HCT116 (cell line): ENCODE results near the gene SEMA3F. TPM values are rescaled to one million over a fixed set of nuclear protein-coding genes. Genes with fewer than 3 reads are reported as not detected.

Source experiments
- ATAC-seq: fragments of 200-7000 bp; cut with Tn5 transposase; 2 replicates; pipeline ENCODE4 v1.9.1; 2020; ENCODE audit warnings: mild to moderate bottlenecking, moderate library complexity
- BruUV-seq: library from RNA; stranded (reverse); fragments of 400-500 nt; replicated peaks from 2 replicates; lab custom pipeline; 2021; lab: Mats Ljungman, UMichigan
- CTCF ChIA-PET: fragments of 300-600 bp; sonication (Branson Sonifier 250); formaldehyde crosslinking; loops from one replicate; lab custom pipeline; 2021; ENCODE audit warnings: antibody characterized with exemption; lab: Charles Lee
- POLR2A ChIA-PET: fragments of 300-600, 350-600 bp; sonication (Branson Sonifier 250); formaldehyde crosslinking; loops from one replicate; lab custom pipeline; 2021; ENCODE audit warnings: antibody characterized with exemption; lab: Charles Lee
- RAD21 ChIA-PET, 2 experiments: fragments of 300-600 bp; sonication (Branson Sonifier 250); formaldehyde crosslinking; loops; one replicate each; lab custom pipeline; 2023; ENCODE audit warnings: low total read pairs in 2 of 2; ENCODE audit not compliant: uncharacterized antibody in 2 of 2, unreplicated experiment in 2 of 2, low non-redundant PET in 1 of 2; lab: Charles Lee
- DNase-seq: peaks from one replicate; pipeline ENCODE4 v3.0.0-alpha.2; 2010; ENCODE audit warnings: low read depth, low spot score
- H2AFZ ChIP-seq: fragments of 200-600 bp; shearing (Covaris generic), sonication (generic); 2 replicates; pipeline ENCODE4 v1.6.1; 2017; ENCODE audit warnings: low read depth, mixed run types, mixed read lengths, antibody characterized with exemption, low read length; ENCODE audit not compliant: poor library complexity, severe bottlenecking
- H3K27ac ChIP-seq: 2 replicates; pipeline ENCODE4 v1.5.1; 2012; ENCODE audit warnings: low read depth, low read length
- H3K27me3 ChIP-seq: fragments of 200-600 bp; sonication (generic); 2 replicates; pipeline ENCODE4 v1.6.1; 2016; ENCODE audit warnings: mixed run types, low read length, mixed read lengths; ENCODE audit not compliant: insufficient read depth
- H3K36me3 ChIP-seq, 2 experiments: fragments of 200-500 bp in 1 of 2; fragments of 200-600 bp in 1 of 2; sonication (Bioruptor generic) in 1 of 2; sonication (generic) in 1 of 2; 2 replicates each; pipeline versions ENCODE4 v1.5.1 to v1.6.1; 2014 to 2016; ENCODE audit warnings: low read length in 2 of 2, inconsistent platforms in 1 of 2, mixed read lengths in 1 of 2, mixed run types in 1 of 2; ENCODE audit not compliant: insufficient read depth in 2 of 2, control insufficient read depth in 1 of 2
- H3K4me1 ChIP-seq, 2 experiments: fragments of 200-600 bp in 1 of 2; sonication (generic) in 1 of 2; 2 replicates each; pipeline versions ENCODE4 v1.5.1 to v1.6.1; 2012 to 2017; ENCODE audit warnings: low read length in 2 of 2, inconsistent platforms in 1 of 2, mild to moderate bottlenecking in 1 of 2, mixed read lengths in 1 of 2, mixed run types in 1 of 2, moderate library complexity in 1 of 2; ENCODE audit not compliant: insufficient read depth in 2 of 2, control insufficient read depth in 1 of 2
- H3K4me2 ChIP-seq: fragments of 200-600 bp; sonication (generic); 2 replicates; pipeline ENCODE4 v1.6.1; 2017; ENCODE audit warnings: mixed run types, low read length, mixed read lengths
- H3K4me3 ChIP-seq, 2 experiments: fragments of 200-600 bp in 1 of 2; sonication (generic) in 1 of 2; replicated peaks in 1 of 2; 2 replicates each; pipeline ENCODE4 v1.5.1; 2011 to 2016; ENCODE audit warnings: low read length in 2 of 2, control low read depth in 1 of 2, low read depth in 1 of 2, mild to moderate bottlenecking in 1 of 2, mixed read lengths in 1 of 2, mixed run types in 1 of 2
- H3K79me2 ChIP-seq: fragments of 200-600 bp; sonication (generic); 2 replicates; pipeline ENCODE4 v1.6.1; 2017; ENCODE audit warnings: mild to moderate bottlenecking, mixed run types, low read length, moderate library complexity, mixed read lengths; ENCODE audit not compliant: insufficient read depth
- H3K9ac ChIP-seq: fragments of 200-600 bp; sonication (generic); 2 replicates; pipeline ENCODE4 v1.6.1; 2016; ENCODE audit warnings: low read length, mixed read lengths
- H3K9me2 ChIP-seq: fragments of 200-600 bp; sonication (generic), shearing (Covaris generic); 2 replicates; pipeline ENCODE4 v1.6.1; 2017; ENCODE audit warnings: mixed run types, mild to moderate bottlenecking, moderate library complexity; ENCODE audit not compliant: insufficient read depth
- H3K9me3 ChIP-seq, 2 experiments: fragments of 200-500 bp in 1 of 2; fragments of 200-600 bp in 1 of 2; sonication (Bioruptor generic) in 1 of 2; sonication (generic) in 1 of 2; 2 replicates each; pipeline ENCODE4 v1.6.1; 2014 to 2017; ENCODE audit warnings: low read length in 2 of 2, mixed read lengths in 2 of 2, inconsistent platforms in 1 of 2, low read depth in 1 of 2, mild to moderate bottlenecking in 1 of 2, mixed run types in 1 of 2, moderate library complexity in 1 of 2; ENCODE audit not compliant: control insufficient read depth in 1 of 2, insufficient read depth in 1 of 2
- H4K20me1 ChIP-seq: fragments of 200-600 bp; sonication (generic), shearing (Covaris generic); 2 replicates; pipeline ENCODE4 v1.6.1; 2017; ENCODE audit warnings: mixed run types, mild to moderate bottlenecking, moderate library complexity; ENCODE audit not compliant: insufficient read depth
- ATF3 ChIP-seq: IDR thresholded peaks from 2 replicates; pipeline ENCODE4 v1.6.1; 2012
- CBX3 ChIP-seq: IDR thresholded peaks from 2 replicates; pipeline ENCODE4 v1.6.1; 2012; ENCODE audit warnings: low read depth
- CEBPB ChIP-seq: IDR thresholded peaks from 2 replicates; pipeline ENCODE4 v1.6.1; 2012; ENCODE audit warnings: low read depth
- ELF1 ChIP-seq: IDR thresholded peaks from 2 replicates; pipeline ENCODE4 v1.6.1; 2012; ENCODE audit warnings: low read depth, borderline replicate concordance
- EZH2 ChIP-seq: fragments of 200-600 bp; sonication (generic); IDR thresholded peaks from 2 replicates; pipeline ENCODE4 v1.6.1; 2017; ENCODE audit warnings: antibody characterized with exemption, mixed run types
- EZH2phosphoT487 ChIP-seq: fragments of 200-600 bp; IDR thresholded peaks from 2 replicates; pipeline ENCODE4 v1.6.1; 2018; ENCODE audit warnings: antibody characterized with exemption, borderline replicate concordance
- FOSL1 ChIP-seq: IDR thresholded peaks from 2 replicates; pipeline ENCODE4 v1.6.1; 2012; ENCODE audit warnings: low read depth
- POLR2A ChIP-seq: IDR thresholded peaks from 2 replicates; pipeline ENCODE4 v1.7.0; 2011; ENCODE audit warnings: borderline replicate concordance; ENCODE audit not compliant: insufficient read depth, insufficient read length; ENCODE audit errors: extremely low read depth
- RAD21 ChIP-seq: IDR thresholded peaks from 2 replicates; pipeline ENCODE4 v1.6.1; 2012; ENCODE audit warnings: low read depth, mild to moderate bottlenecking
- SIN3A ChIP-seq: IDR thresholded peaks from 2 replicates; pipeline ENCODE4 v1.6.1; 2012; ENCODE audit warnings: low read depth
- SRF ChIP-seq: IDR thresholded peaks from 2 replicates; pipeline ENCODE4 v1.6.1; 2012; ENCODE audit warnings: low read depth
- TCF7L2 ChIP-seq: IDR thresholded peaks from 2 replicates; pipeline ENCODE4 v1.7.0; 2011; ENCODE audit warnings: borderline replicate concordance, inconsistent platforms; ENCODE audit not compliant: insufficient read depth, insufficient read length; ENCODE audit errors: extremely low read depth
- YY1 ChIP-seq: IDR thresholded peaks from 2 replicates; pipeline ENCODE4 v1.6.1; 2011; ENCODE audit warnings: low read length, low read depth, moderate library complexity, mild to moderate bottlenecking; ENCODE audit not compliant: insufficient replicate concordance; ENCODE audit errors: extremely low read depth
- ZFX ChIP-seq: fragments of 450-650 bp; IDR thresholded peaks from 2 replicates; pipeline ENCODE4 v1.6.1; 2017
- intact Hi-C: fragments of 100-400 bp; cut with micrococcal nuclease; formaldehyde crosslinking; loops from 2 replicates; pipeline ENCODE4 v1.10.0; 2022
- total RNA-seq: library from RNA; stranded (reverse); gene quantifications from one replicate; pipeline ENCODE4 v1.2.1, GENCODE V29; 2021; ENCODE audit not compliant: unreplicated experiment
- TF ChIP-seq, protein P1 (sequence below): IDR thresholded peaks from 2 replicates; pipeline ENCODE4 v1.6.1; 2012

Gene SEMA3F
- total RNA-seq, 1 experiment from 2014 or later, result 15.7 TPM

GRCh38 chr3:50215529-50215928, 60.4 kb downstream of the SEMA3F start:
- BruUV-seq, result no TSS peak
- RAD21 ChIA-PET, result no interaction called here
- Histone ChIP-seq H3K4me3 (no peak overlapping the region), H3K36me3 (no peaks in the 10 kb centered on the region), H3K9ac (no peak overlapping the region), H2AFZ (no peak overlapping the region), H4K20me1 (no peaks in the 10 kb centered on the region), H3K27me3 (no peaks in the 10 kb centered on the region), H3K4me1 (peaks cover 0 to 4% of the 10 kb centered on the region in 2 experiments; a peak in 1 of 4 replicates), H3K9me3 (no peaks in the 10 kb centered on the region), H3K79me2 (no peaks in the 10 kb centered on the region), H3K9me2 (no peaks in the 10 kb centered on the region), H3K27ac (no peak overlapping the region), H3K4me2 (no peak overlapping the region)
- TF ChIP-seq CEBPB (no peak), POLR2A (no peak), SRF (no peak), ZFX (no peak), CBX3 (no peak), TCF7L2 (no peak), EZH2phosphoT487 (no peak)
- ATAC-seq, result no peak
- POLR2A ChIA-PET, result interaction anchor here (0.7 kb wide), 1 partner anchor 11 kb away, joined by 3 read pairs; no protein-coding TSS in a partner anchor
- no peak for DNase-seq
- CTCF ChIA-PET, result interaction anchor here (1.4 to 1.5 kb wide), 2 partner anchors 11 to 21 kb away, joined by 4 to 8 read pairs; no protein-coding TSS in a partner anchor
- intact Hi-C loops, result no loop called here

GRCh38 chr3:50217681-50218080, 62.6 kb downstream of the SEMA3F start:
- BruUV-seq, result no TSS peak
- ATAC-seq (no peak), DNase-seq (no peak)
- no peaks in the 10 kb centered on the region for H3K27me3 ChIP-seq
- no peaks in the 10 kb centered on the region for H3K79me2 ChIP-seq
- no peaks in the 10 kb centered on the region for H3K9me3 ChIP-seq
- H3K4me3 ChIP-seq, result no peak overlapping the region
- no peaks in the 10 kb centered on the region for H3K36me3 ChIP-seq
- no peak overlapping the region for H3K4me2 ChIP-seq
- no peak overlapping the region for H3K9ac ChIP-seq
- ChIA-PET RAD21 (no interaction called here), CTCF (no interaction called here), POLR2A (no interaction called here)
- TF ChIP-seq SRF (no peak), CEBPB (no peak), SIN3A (no peak), POLR2A (no peak), EZH2 (no peak), YY1 (no peak), EZH2phosphoT487 (no peak), ELF1 (no peak), ZFX (no peak), RAD21 (no peak), ATF3 (no peak), TCF7L2 (no peak), CBX3 (no peak), FOSL1 (no peak)
- TF ChIP-seq, protein P1, sequence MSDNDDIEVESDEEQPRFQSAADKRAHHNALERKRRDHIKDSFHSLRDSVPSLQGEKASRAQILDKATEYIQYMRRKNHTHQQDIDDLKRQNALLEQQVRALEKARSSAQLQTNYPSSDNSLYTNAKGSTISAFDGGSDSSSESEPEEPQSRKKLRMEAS, result no peak
- no peaks in the 10 kb centered on the region for H3K4me1 ChIP-seq
- no peaks in the 10 kb centered on the region for H4K20me1 ChIP-seq
- H2AFZ ChIP-seq, result no peak overlapping the region
- no peaks in the 10 kb centered on the region for H3K9me2 ChIP-seq
- H3K27ac ChIP-seq, result no peak overlapping the region
- intact Hi-C loops, result no loop called here
